GM20431 (cell line): ENCODE measurements around the gene IRF6.
"Not testable (repeated sequence)": the region's sequence is repeated elsewhere in the genome, so short reads cannot be mapped to it uniquely, and the experiment has no call there.

Source experiments
- in situ Hi-C: fragments of 300-500 bp; cut with MseI, MboI; formaldehyde crosslinking; loops from one replicate; pipeline ENCODE4 v1.15.0; 2020; ENCODE audit warnings: low sequenced_read_pairs; ENCODE audit not compliant: unreplicated experiment

The IRF6 gene

DNA sequence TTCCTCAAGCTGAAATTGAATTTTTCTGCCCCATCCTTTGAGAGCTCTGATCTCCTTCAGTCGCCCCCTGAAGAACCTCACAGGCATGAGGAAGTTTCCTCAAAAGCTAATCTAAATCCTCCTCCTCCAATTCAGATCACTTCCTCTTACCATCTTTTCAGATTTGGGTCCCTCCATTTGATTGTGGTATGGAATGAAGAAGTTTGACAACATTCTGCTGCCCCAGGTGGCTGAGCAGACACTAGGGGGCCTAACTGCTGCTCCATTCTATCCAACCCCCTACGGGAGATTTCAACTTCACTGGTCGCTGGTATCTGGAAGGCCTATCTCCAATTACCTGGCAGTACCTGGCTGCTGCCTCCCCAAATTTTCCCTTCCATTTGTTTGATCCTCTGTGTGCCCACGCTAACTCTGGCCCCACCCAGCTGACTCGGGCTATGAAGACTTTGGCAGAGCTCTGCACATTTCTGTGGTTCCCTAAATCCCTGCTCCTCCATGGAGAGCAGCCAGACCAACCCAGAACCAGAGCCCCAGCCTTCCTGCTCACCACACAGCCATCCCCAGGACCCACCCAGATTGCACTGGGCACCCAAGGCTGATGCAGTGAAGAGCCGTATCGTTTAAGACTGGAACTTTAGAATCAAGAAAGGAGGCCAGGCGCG, 7.8 kb downstream of the IRF6 start:
- in situ Hi-C loops = no loop called here

DNA sequence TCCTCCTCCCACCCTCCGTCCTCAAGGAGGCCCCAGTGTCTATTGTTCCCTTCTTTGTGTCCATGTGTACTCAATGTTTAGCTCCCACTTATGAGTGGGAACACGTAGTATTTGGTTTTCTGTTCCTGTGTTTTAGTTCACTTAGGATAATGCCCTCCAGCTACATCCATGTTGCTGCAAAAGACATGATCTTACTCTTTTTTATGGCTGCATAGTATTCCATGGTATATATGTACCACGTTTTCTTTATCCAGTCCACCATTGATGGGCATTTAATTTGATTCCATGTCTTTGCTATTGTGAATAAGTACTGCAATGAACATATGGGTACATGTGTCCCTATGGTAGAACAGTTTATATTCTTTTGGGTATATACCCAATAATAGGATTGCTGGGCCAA, 12.2 kb downstream of the IRF6 start:
- in situ Hi-C loops = not testable (repeated sequence)

GRCh38 chr1:209791920-209792319, 14.0 kb downstream of the IRF6 start:
- in situ Hi-C loops = no loop called here

- in situ Hi-C loops = no loop called here
Measured at GRCh38 chr1:209790286-209791193, 15.4 kb downstream of the IRF6 start.

- in situ Hi-C loops = no loop called here
Measured at GRCh38 chr1:209789245-209789644, 16.7 kb downstream of the IRF6 start.

GRCh38 chr1:209787551-209787950, 18.4 kb downstream of the IRF6 start:
- in situ Hi-C loops = no loop called here

- in situ Hi-C loops = no loop called here
Measured at GRCh38 chr1:209786146-209786545, 19.8 kb downstream of the IRF6 start.

- in situ Hi-C loops = no loop called here
Measured at GRCh38 chr1:209785592-209785991, 20.4 kb downstream of the IRF6 start.

GRCh38 chr1:209784265-209785169, 21.4 kb downstream of the IRF6 start, which contains the start of gene C1orf74:
Gene C1orf74 (minus strand): TSS chr1:209784559. CDS start chr1:209783634, 925 bp downstream.
- in situ Hi-C loops = no loop called here

GRCh38 chr1:209783386-209783785, 22.6 kb downstream of the IRF6 start:
- in situ Hi-C loops = no loop called here

DNA sequence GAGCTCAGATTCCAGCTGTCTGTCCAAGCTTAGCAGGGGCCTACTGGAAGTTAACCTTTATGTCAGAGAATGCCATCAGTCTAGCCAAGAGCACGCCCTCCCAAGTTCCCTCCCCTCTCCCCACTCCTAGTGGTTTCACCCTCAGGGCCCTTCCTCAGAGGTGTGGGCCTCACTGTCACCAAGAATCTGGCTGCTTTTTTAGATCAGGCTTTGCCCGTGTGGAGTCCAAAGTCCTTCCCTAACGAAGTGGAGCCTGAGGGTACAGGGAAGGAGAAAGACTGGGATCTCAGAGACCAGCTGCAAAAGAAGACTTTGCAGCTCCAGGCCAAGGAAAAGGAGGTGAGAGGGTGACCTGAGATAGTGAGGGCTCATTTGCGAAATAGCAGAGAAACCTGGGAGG, 25.7 kb downstream of the IRF6 start:
- in situ Hi-C loops = no loop called here

DNA sequence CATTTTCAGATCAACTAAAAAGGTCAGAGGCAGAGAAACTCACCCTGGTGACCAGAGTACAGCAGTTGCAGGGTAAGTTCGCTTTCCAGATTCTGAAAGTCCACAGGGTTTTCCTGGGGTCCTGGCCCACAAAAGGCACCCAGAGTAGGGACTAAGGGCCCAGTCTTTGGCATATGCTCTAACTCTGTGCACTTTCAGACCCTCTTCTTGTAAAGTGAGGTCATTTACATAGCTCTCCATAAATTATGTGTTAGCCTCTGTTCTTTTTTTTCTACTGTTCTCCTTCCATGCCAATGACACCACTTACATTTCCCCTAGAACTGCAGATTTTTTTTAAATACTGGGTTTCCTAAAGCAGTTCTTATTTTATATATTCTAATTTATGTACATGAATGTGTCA, 27.8 kb downstream of the IRF6 start:
- in situ Hi-C loops = no loop called here

- in situ Hi-C loops = no loop called here
Measured at GRCh38 chr1:209777587-209777986, 28.4 kb downstream of the IRF6 start.

- in situ Hi-C loops = no loop called here
Measured at GRCh38 chr1:209775678-209776077, 30.3 kb downstream of the IRF6 start.

- in situ Hi-C loops = no loop called here
Measured at GRCh38 chr1:209774592-209774991, 31.4 kb downstream of the IRF6 start.

- in situ Hi-C loops = no loop called here
Measured at GRCh38 chr1:209772126-209772525, 33.8 kb downstream of the IRF6 start.

- in situ Hi-C loops = no loop called here
Measured at GRCh38 chr1:209770636-209771415, 35.1 kb downstream of the IRF6 start.

DNA sequence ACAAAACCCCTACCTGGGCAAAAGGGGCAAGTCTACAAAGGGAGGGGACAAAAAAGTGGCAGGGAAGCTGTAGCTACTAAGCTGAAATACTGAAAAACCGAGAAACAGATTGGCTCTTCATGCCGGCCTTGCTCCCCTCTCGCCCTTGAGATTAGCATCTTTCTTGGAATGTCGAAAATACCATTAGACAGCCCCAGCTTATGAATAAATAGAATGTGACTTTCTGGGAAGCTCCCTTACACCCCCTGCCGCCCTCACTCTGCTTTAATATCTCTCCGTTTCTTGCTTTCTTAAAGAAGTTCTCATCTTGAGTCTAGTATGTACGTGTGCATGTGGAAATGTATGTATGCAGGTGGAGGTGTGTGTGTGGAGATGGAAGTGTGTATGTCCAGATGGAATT, 36.0 kb downstream of the IRF6 start:
- in situ Hi-C loops = no loop called here

DNA sequence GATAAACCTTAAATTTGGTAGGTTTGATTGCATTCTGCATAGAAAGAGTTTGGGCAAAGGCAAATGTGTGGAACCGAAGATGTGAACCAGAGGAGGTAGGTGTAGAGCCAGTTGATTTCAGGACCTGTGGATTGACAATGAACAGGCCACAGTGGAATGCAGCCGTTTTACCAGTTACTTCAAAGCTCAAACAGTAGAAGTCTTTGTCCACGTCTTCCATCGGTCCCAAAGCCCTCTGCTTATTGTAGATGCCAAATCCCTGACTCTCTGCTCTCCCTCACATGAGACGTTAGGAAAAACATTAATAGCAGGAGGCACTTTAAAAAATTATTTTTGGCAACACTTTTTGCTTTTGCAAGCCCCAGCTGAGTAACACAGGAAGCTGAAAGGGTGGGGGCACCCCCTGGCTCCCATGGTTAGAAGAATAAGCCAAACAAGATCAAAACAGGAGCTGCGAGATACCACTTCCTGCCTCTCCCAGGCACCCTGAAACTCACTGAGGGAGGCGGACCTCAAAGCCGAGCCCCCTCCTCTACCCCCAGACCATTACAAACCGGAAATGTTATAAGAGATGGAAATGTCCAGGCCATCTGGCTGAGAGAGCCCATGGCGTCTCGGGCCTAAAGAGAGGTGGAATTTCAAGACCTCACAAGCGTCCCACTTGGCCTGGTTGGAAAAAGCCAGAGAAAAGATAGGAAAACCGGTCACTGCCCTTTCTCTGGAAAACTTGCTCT, 36.6 kb downstream of the IRF6 start:
- in situ Hi-C loops = no loop called here
